HG03457 (cell line): Measurements from ENCODE around the gene ADAMTS9.

ENCODE experiments used
- ATAC-seq: cut with Tn5 transposase; IDR thresholded peaks from one replicate; pipeline ENCODE4 v1.9.1; 2021; ENCODE audit warnings: moderate number of reproducible peaks; ENCODE audit not compliant: unreplicated experiment

Gene ADAMTS9

GRCh38 chr3:64687781-64688604 lies at the start of gene ADAMTS9:
ADAMTS9 (minus strand) TSS chr3:64688000; CDS start chr3:64687657, 343 bp downstream.
- ATAC-seq, result no peak

GRCh38 chr3:64732576-64732975 lies 44.8 kb upstream of the ADAMTS9 start:
- ATAC-seq, result no peak

GRCh38 chr3:64730681-64731080 lies 42.9 kb upstream of the ADAMTS9 start:
- no peak for ATAC-seq

GRCh38 chr3:64728994-64729393 lies 41.2 kb upstream of the ADAMTS9 start:
- no peak for ATAC-seq

- no peak for ATAC-seq
Measured at GRCh38 chr3:64728428-64728827, 40.6 kb upstream of the ADAMTS9 start.

GRCh38 chr3:64726414-64727090 lies 38.8 kb upstream of the ADAMTS9 start:
- no peak for ATAC-seq

GRCh38 chr3:64718976-64719375 lies 31.2 kb upstream of the ADAMTS9 start:
- ATAC-seq, result no peak

GRCh38 chr3:64717872-64718613 lies 30.2 kb upstream of the ADAMTS9 start:
- ATAC-seq, result no peak

GRCh38 chr3:64717411-64717810 lies 29.6 kb upstream of the ADAMTS9 start:
- no peak for ATAC-seq

- no peak for ATAC-seq
Measured at GRCh38 chr3:64716110-64716710, 28.4 kb upstream of the ADAMTS9 start.

GRCh38 chr3:64715211-64715982 lies 27.6 kb upstream of the ADAMTS9 start:
- ATAC-seq, result no peak

- no peak for ATAC-seq
Measured at GRCh38 chr3:64708456-64708855, 20.7 kb upstream of the ADAMTS9 start.

GRCh38 chr3:64705946-64706345 lies 18.1 kb upstream of the ADAMTS9 start:
- ATAC-seq, result no peak

GRCh38 chr3:64696896-64697295 lies 9.1 kb upstream of the ADAMTS9 start:
- ATAC-seq, result no peak

- no peak for ATAC-seq
Measured at GRCh38 chr3:64694114-64694513, 6.3 kb upstream of the ADAMTS9 start.

- ATAC-seq, result no peak
Measured at GRCh38 chr3:64693031-64693430, 5.2 kb upstream of the ADAMTS9 start.

- no peak for ATAC-seq
Measured at GRCh38 chr3:64691051-64691450, 3.3 kb upstream of the ADAMTS9 start.

- ATAC-seq, result no peak
Measured at GRCh38 chr3:64687086-64687780, 567 bp downstream of the ADAMTS9 start.

GRCh38 chr3:64686446-64686908 lies 1.3 kb downstream of the ADAMTS9 start:
- ATAC-seq, result no peak
